ENCODE results near the gene ALOXE3.

The ALOXE3 gene

DNA sequence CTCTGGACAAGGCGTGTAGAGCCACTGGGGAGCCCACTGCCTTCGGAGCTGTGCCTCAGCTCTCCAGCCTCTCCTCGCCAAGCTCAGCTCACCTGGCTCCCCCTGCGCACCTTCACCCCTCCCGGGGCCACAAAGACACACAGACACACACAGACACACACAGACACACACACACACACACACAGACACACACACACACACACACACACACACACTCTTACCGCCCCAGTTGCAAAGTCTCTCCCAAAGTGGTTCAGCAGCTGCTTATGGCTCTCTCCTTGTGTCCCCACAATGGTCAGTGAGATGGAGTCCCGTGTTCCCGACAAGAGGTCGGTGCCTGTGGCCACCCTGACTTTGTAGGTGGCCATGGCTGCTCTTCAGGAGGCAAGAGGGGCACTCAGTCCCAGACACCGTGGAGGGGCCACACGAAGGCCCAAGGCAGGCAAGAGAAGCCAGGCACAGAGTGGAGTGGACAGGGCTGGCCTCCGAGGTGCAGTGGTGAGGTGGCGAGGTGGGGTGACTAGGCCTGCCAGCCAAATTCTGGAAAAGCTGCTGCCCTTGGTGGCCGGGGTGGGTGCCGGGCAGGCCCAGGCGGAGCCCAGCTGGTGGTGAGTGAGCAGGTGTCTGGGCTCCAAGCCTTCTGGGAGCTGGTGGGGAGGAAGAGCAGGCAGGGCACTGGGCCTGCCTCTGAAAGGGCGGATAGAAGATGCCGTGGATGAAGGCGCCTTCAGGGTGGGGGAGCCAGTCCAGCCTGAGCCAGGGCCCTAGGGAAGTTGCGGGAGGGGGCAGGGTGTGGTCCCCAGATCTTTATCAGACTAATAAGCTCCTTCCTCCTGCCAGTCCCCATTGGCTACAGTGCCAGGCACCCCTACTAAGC is 31.0 kb downstream of the ALOXE3 start, which contains the start of gene ALOX12B:
Gene ALOX12B, minus strand, starts transcription at position 642 of the 877 bp plus-strand sequence. Its CDS starts 274 bp downstream, at position 368.
- POLR2A ChIA-PET, result interaction anchor here (1.2 kb wide), 1 partner anchor 86 kb away, joined by 3 read pairs; no protein-coding TSS in a partner anchor
- TF ChIP-seq NFRKB (IDR thresholded peaks at IDR 0.05) (no peak), FOXK2 (IDR thresholded peaks at IDR 0.05) (no peak), BHLHE40 (IDR thresholded peaks at IDR 0.05; ENCODE audit: borderline replicate concordance) (no peak), ZNF384 (IDR thresholded peaks at IDR 0.05) (no peak), SP1 (IDR thresholded peaks at IDR 0.05) (no peak), ARNT (IDR thresholded peaks at IDR 0.05) (no peak), HDGF (IDR thresholded peaks at IDR 0.05; ENCODE audit: borderline replicate concordance) (no peak), CTBP1 (IDR thresholded peaks at IDR 0.05; ENCODE audit: borderline replicate concordance) (no peak), TARDBP (IDR thresholded peaks at IDR 0.05) (no peak), FOXA1 (IDR thresholded peaks at IDR 0.05) (no peak), SUZ12 (IDR thresholded peaks at IDR 0.05) (no peak), L3MBTL2 (conservative IDR thresholded peaks at IDR 0.05) (no peak)
- CTCF ChIA-PET, result interaction anchor here (0.6 to 1.0 kb wide), 3 partner anchors 14 to 33 kb away, joined by 3 to 4 read pairs (median 4); no protein-coding TSS in a partner anchor
- DNase-seq (ENCODE audit: extremely low spot score), result no peak

DNA sequence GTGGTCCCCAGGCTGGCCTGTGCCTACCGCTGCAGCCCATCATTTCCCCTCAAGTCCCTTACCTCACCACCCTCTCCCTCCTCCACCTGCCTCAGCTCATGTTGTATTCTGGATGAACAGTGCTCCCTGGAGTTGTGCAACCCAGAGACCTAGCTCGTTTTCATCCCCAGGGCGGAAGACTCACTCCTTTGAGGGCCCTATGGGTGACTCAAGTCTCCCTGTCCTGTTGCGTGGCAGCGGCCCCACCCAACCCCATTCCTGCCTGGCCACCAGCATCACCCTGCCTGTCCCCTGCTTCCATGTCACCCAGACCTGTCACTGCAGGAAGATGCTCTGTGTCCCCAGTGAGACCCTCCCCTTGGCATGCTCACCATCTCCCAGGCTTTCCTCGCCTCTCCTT is 34.1 kb downstream of the ALOXE3 start:
- no peak for DNase-seq (ENCODE audit: extremely low spot score)
- TF ChIP-seq SUZ12 (IDR thresholded peaks at IDR 0.05), result no peak
- TF ChIP-seq ARNT (IDR thresholded peaks at IDR 0.05), result no peak
- TF ChIP-seq, protein P1, sequence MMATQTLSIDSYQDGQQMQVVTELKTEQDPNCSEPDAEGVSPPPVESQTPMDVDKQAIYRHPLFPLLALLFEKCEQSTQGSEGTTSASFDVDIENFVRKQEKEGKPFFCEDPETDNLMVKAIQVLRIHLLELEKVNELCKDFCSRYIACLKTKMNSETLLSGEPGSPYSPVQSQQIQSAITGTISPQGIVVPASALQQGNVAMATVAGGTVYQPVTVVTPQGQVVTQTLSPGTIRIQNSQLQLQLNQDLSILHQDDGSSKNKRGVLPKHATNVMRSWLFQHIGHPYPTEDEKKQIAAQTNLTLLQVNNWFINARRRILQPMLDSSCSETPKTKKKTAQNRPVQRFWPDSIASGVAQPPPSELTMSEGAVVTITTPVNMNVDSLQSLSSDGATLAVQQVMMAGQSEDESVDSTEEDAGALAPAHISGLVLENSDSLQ (IDR thresholded peaks at IDR 0.05), result no peak
- TF ChIP-seq ZNF384 (IDR thresholded peaks at IDR 0.05), result no peak
- TF ChIP-seq NFRKB (IDR thresholded peaks at IDR 0.05), result no peak
- no peak for TF ChIP-seq SP1 (IDR thresholded peaks at IDR 0.05)
- no peak for TF ChIP-seq BHLHE40 (IDR thresholded peaks at IDR 0.05; ENCODE audit: borderline replicate concordance)
- no peak for TF ChIP-seq ELF4 (IDR thresholded peaks at IDR 0.05)
- ChIA-PET CTCF (interaction anchor here (0.6 to 3.4 kb wide), 4 partner anchors 10 to 35 kb away, joined by 3 to 15 read pairs (median 4); no protein-coding TSS in a partner anchor), POLR2A (no interaction called here)

DNA sequence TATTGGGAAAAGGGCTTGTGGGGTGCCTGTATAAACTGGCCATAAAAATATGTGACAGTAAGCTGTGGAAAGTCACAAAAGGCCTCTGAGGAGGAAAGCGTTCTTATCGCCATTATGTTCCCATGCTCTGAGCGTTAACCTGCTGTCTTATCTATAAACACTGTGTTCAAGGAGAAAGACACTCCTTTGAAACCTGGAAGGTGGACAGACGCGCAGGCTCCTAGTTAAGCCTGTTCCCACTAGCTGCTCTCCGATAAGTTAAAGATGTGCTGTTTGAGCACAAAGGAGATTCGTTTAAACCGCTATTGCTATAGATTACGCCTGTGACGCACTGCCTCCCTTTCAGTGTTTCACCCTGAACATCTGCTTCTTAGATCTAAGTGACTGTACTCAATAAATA is 36.0 kb downstream of the ALOXE3 start:
- ChIA-PET POLR2A (no interaction called here), CTCF (interaction anchor here (3.4 kb wide), 1 partner anchor 12 kb away, joined by 15 read pairs; no protein-coding TSS in a partner anchor)
- no peak for DNase-seq (ENCODE audit: extremely low spot score)
- TF ChIP-seq FOXM1 (IDR thresholded peaks at IDR 0.05; ENCODE audit: borderline replicate concordance) (no peak), ELF4 (IDR thresholded peaks at IDR 0.05) (no peak), FOXA1 (IDR thresholded peaks at IDR 0.05) (no peak)
- TF ChIP-seq, protein P1 (IDR thresholded peaks at IDR 0.05), result no peak

DNA sequence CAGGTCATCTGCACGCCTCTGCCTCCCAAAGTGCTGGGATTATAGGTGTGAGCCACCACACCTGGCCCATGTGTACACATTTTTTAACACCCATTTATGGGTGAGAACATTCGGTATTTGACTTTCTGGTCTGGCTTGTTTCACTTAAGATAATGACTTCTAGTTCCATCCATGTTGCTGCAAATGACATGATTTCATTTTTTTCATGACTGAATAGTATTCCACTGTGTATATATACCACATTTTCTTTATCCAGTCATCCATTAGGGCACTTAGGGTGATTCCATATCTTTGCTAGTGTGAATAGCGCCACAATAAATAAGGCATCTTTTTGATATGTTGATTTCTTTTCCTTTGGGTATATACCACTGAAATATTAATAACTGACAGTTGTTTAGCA is 36.4 kb downstream of the ALOXE3 start:
- DNase-seq (ENCODE audit: extremely low spot score), result no peak
- ChIA-PET POLR2A (no interaction called here), CTCF (no interaction called here)
- TF ChIP-seq HDGF (IDR thresholded peaks at IDR 0.05; ENCODE audit: borderline replicate concordance), result no peak
- TF ChIP-seq BHLHE40 (IDR thresholded peaks at IDR 0.05; ENCODE audit: borderline replicate concordance), result no peak
- no peak for TF ChIP-seq ARNT (IDR thresholded peaks at IDR 0.05)
- TF ChIP-seq SUZ12 (IDR thresholded peaks at IDR 0.05), result no peak
- TF ChIP-seq ZNF384 (IDR thresholded peaks at IDR 0.05), result no peak
- TF ChIP-seq NFRKB (IDR thresholded peaks at IDR 0.05), result no peak
- TF ChIP-seq, protein P1 (IDR thresholded peaks at IDR 0.05), result no peak
- no peak for TF ChIP-seq SP1 (IDR thresholded peaks at IDR 0.05)
- no peak for TF ChIP-seq LEF1 (IDR thresholded peaks at IDR 0.05; ENCODE audit: borderline replicate concordance)
- TF ChIP-seq FOXA1 (IDR thresholded peaks at IDR 0.05), result no peak
- no peak for TF ChIP-seq FOXM1 (IDR thresholded peaks at IDR 0.05; ENCODE audit: borderline replicate concordance)
- no peak for TF ChIP-seq ELF4 (IDR thresholded peaks at IDR 0.05)

DNA sequence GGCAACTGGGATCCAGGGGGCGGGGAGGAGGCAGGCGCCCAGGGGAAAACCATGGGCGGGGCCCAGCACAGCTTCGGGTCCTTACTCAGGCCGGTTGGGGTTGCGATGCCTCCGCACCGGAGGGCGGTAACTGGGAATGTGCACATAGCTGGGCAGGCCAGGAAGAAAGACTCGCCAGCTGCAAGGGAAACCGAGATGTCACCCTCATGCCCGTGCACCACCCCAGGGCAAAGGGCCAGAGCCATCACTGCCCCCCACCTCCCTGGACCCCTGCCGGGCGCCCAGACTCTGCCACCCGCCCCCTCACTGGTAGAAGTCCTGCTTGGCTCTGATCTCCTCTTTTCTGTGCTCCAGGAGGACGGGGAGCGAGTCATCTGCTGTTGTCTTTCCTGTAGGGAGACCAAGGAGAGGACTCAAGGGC is 37.5 kb downstream of the ALOXE3 start:
- ChIA-PET POLR2A (interaction anchor here (1.0 kb wide), 1 partner anchor 18 kb away, joined by 4 read pairs; no protein-coding TSS in a partner anchor), CTCF (interaction anchor here (0.6 to 2.1 kb wide), 5 partner anchors 10 to 838 kb away, joined by 3 to 8 read pairs (median 3); no protein-coding TSS in a partner anchor)
- no peak for DNase-seq (ENCODE audit: extremely low spot score)
- TF ChIP-seq, protein P1 (IDR thresholded peaks at IDR 0.05), result no peak
- TF ChIP-seq ARNT (IDR thresholded peaks at IDR 0.05) (no peak), BHLHE40 (IDR thresholded peaks at IDR 0.05; ENCODE audit: borderline replicate concordance) (no peak), ZNF384 (IDR thresholded peaks at IDR 0.05) (no peak)
